Ovary (tissue), 3 donors: ENCODE measurements around the gene JMJD6.

ENCODE experiments used
- CTCF ChIP-seq, 3 donors: fragments of 450-650 bp in 2 of 3; fragments of 200-600 bp in 1 of 3; IDR thresholded peaks; one replicate each; pipeline versions ENCODE4 v1.5.1 to v1.8.0; 2016 to 2022; ENCODE audit warnings: antibody characterized with exemption in 3 of 3, mild to moderate bottlenecking in 1 of 3
- EP300 ChIP-seq: sonication (generic); formaldehyde crosslinking; IDR thresholded peaks from one replicate; pipeline ENCODE4 v1.6.1; 2017; ENCODE audit warnings: antibody characterized with exemption
- donor health status: DM: no; HTN: no; CAD: no.

- TF ChIP-seq CTCF (IDR thresholded peaks at IDR 0.05) (no peak), EP300 (no peak)
Observed at GRCh38 chr17:76775021-76775600, 48.7 kb upstream of the JMJD6 start.
